ENCODE data around the gene DNAJB13. TPM values are rescaled to one million over a fixed set of nuclear protein-coding genes. Genes with fewer than 3 reads are reported as not detected.

DNAJB13 gene
- total RNA-seq, 1 donor from 2014 or later, result not detected

DNA sequence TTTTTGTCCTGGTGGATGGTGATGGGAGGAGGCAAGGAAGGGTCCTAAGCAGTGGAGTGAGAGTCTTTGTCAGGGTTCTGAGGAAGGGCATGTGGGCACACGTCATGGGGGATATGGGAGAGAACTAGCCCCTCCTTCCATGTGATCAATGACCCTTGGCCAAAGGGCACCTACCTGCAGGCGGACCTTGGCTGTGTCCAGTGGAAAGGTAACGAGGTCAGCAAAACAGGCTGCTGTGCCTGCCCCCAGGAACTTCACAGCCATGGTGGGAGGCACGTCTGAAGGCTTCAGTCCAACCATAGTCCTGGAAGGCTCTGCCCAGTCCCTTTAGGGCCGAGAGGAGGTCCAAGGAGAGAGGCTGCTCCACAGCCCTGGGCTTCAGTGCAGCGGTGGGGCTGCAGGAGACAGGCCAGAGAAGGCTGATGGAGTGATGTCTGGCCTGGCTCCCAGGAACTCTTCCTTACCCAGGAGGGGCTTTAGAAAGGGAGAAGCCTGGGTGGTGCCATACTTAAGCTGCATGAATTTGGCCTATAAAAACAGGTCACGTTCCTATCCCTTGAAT, 56.0 kb downstream of the DNAJB13 start:
- H3K27me3 ChIP-seq, result no peaks in the 10 kb centered on the region
- no peak for TF ChIP-seq CTCF (IDR thresholded peaks at IDR 0.05)
- no peaks in the 10 kb centered on the region for H3K9me3 ChIP-seq
- DNase-seq (ENCODE audit: low spot score in 2 of 2), result no peak
- H3K36me3 ChIP-seq, result peaks cover 0 to 11% of the 10 kb centered on the region in 2 donors
- H3K4me3 ChIP-seq, result no peak overlapping the region
- no peaks in the 10 kb centered on the region for H3K4me1 ChIP-seq
- intact Hi-C loops (cut with DNase I), result no loop called here
- H3K27ac ChIP-seq, result no peak overlapping the region

DNA sequence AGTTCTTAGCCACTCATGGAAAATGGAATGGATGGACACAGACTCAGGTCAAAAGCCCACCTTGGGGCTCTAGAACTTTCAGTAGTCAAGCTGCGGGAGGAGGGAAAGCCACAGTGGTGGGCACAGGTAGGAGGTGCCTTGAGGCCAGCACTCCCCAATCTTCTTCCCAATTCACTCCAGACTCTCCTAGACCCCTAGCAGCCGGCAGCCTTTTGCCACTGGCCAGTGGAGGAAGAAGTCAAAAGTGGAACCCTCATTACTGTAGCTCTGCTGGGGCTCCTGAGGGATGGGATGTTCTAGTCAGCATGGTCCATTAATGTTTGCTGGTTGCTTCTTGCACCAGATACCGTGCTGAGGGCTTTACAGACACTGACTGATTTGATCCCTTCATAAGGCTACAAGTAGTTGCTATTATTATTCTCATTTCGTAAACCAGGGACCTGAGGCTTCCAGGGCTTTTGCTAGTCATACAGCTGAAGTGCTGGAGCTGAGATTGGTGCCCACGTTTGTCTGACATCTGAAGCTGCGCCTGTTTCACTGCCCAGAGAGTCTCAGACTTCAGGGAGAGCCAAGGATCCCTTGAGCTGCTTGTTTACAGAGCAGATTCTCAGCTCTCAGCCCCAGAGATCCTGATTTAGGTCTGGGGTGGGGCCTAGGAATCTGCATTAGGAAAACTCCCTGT, 57.0 kb downstream of the DNAJB13 start:
- no peaks in the 10 kb centered on the region for H3K27me3 ChIP-seq
- no peak for TF ChIP-seq CTCF (IDR thresholded peaks at IDR 0.05)
- intact Hi-C loops (cut with DNase I), result no loop called here
- H3K4me1 ChIP-seq, result no peaks in the 10 kb centered on the region
- DNase-seq (ENCODE audit: low spot score in 2 of 2), result peak in 1 of 2 donors; percentile 18
- peaks cover under 1 to 11% of the 10 kb centered on the region in 2 donors for H3K36me3 ChIP-seq
- H3K27ac ChIP-seq, result no peak overlapping the region
- H3K4me3 ChIP-seq, result no peak overlapping the region
- H3K9me3 ChIP-seq, result no peaks in the 10 kb centered on the region

DNA sequence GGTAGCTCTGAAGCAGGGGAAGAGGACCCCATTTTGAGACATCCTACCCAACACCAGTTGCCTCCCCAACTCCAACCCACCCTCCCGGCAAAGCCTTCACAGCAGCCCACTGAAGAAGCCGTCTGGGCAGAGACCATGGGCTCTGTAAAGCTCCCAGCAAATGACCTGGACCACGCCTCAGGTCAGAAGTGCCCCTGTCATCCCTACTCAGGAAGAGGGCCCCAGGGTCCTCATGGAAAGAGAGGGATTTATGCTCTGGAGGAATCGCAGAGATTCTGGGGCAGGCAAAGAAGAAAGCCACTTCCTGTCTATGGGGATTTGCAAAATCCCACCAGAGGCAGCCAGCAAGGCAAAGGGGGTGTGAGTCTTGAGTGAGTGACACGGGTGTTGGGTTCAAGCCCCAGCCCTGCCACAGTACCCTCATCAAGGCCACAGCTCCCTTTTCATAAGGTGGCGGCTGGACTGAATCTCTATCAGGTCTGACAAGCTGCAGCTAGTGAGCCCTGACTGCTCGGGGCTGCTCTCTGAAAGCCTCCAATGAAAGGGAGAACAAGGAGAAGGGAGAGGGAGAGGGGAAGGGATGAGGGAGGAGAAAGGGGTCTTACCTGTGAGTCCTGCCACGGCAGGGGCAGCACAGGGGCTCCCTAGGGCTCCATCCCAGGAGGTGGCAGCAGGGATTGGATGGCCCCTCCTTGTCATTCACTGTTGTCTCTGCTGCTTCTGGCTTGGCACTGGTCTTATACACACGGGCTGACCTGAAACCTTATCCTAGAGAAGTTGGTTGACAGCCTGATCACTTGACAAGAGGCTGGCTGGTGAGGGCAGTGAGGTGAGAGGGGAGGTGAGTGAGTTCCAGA, 57.8 kb downstream of the DNAJB13 start, which contains the start of gene UCP3:
Gene UCP3, minus strand, starts transcription at position 713 of the 857 bp plus-strand sequence. CDS start 2,043 bp downstream, outside the sequence.
- Histone ChIP-seq H3K27ac (no peak within 1 kb of the TSS), H3K36me3 (peaks cover 5 to 7% of the 10 kb centered on the region in 2 donors), H3K9me3 (no peaks in the 10 kb centered on the region), H3K4me1 (no peaks in the 10 kb centered on the region), H3K4me3 (no peak within 1 kb of the TSS), H3K27me3 (no peaks in the 10 kb centered on the region)
- TF ChIP-seq CTCF (IDR thresholded peaks at IDR 0.05), result no peak
- DNase-seq (ENCODE audit: low spot score in 2 of 2), result no peak
- intact Hi-C loops (cut with DNase I), result no loop called here

DNA sequence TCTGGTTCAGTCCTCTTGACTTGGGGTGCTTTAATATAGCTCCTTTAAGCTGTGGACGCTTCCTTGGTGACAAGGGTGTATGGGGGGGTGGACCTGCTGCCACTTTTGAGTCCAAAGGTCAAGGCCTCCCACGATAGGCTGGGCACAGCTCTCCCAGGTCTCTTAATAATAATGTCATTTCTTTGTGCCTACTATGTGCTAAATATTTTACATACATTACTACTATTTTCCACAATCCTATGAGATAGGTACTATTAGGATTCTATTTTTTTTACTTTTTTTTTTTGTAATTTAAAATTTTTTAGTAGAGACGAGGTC, 58.4 kb downstream of the DNAJB13 start:
- DNase-seq (ENCODE audit: low spot score in 2 of 2), result no peak
- Histone ChIP-seq H3K27me3 (no peaks in the 10 kb centered on the region), H3K27ac (no peak overlapping the region), H3K9me3 (no peaks in the 10 kb centered on the region), H3K36me3 (peaks cover 5 to 7% of the 10 kb centered on the region in 2 donors), H3K4me3 (no peak overlapping the region), H3K4me1 (no peaks in the 10 kb centered on the region)
- no peak for TF ChIP-seq CTCF (IDR thresholded peaks at IDR 0.05)
- intact Hi-C loops (cut with DNase I), result no loop called here

- Histone ChIP-seq H3K36me3 (peaks cover 5 to 6% of the 10 kb centered on the region in 2 donors), H3K4me1 (no peaks in the 10 kb centered on the region), H3K27me3 (no peaks in the 10 kb centered on the region), H3K9me3 (no peaks in the 10 kb centered on the region), H3K4me3 (no peak overlapping the region), H3K27ac (no peak overlapping the region)
- intact Hi-C loops (cut with DNase I), result no loop called here
- no peak for DNase-seq (ENCODE audit: low spot score in 2 of 2)
- TF ChIP-seq CTCF (IDR thresholded peaks at IDR 0.05), result no peak
These were observed 59.0 kb downstream of the DNAJB13 start for GRCh38 chr11:74009675-74010305.

Data from ascending aorta (tissue), 2 donors.